Omental fat pad (tissue), 4 donors: Measurements from ENCODE around the gene CDC14B. TPM values are rescaled to one million over a fixed set of nuclear protein-coding genes. Genes with fewer than 3 reads are reported as not detected.
A peak's percentile ranks its signal among the peaks of the same experiment; 100 is the strongest.
"Not testable (repeated sequence)": the region's sequence is repeated elsewhere in the genome, so short reads cannot be mapped to it uniquely, and the experiment has no call there.

Experiments used
- ATAC-seq: fragments of 150-250 bp; one replicate; pipeline ENCODE4 v1.9.1; 2016; ENCODE audit warnings: mild to moderate bottlenecking, moderate library complexity; ENCODE audit not compliant: low FRiP score
- DNase-seq: peaks from one replicate; pipeline ENCODE4 v3.0.0-alpha.2; 2019; ENCODE audit warnings: low spot score
- CTCF ChIP-seq, 3 donors: fragments of 450-650 bp; IDR thresholded peaks; one replicate each; pipeline ENCODE4 v1.5.1; 2016 to 2017; ENCODE audit warnings: antibody characterized with exemption in 3 of 3, mild to moderate bottlenecking in 3 of 3, moderate library complexity in 2 of 3
- total RNA-seq, 4 donors: library from RNA; depleted of rRNA; stranded (reverse); fragments of >200 nt; gene quantifications; one replicate each; pipeline ENCODE4 v1.1.0, GENCODE V29; 2016

The CDC14B gene
- total RNA-seq, 4 donors from 2014 or later = 14.4 to 40.5 (median 21.5) TPM

GRCh38 chr9:96646081-96646991 is 26.7 kb upstream of the CDC14B start:
- ATAC-seq (peak; percentile 65), DNase-seq (no peak)
- TF ChIP-seq CTCF (IDR thresholded peaks at IDR 0.05) = no peak

- no peak for TF ChIP-seq CTCF (IDR thresholded peaks at IDR 0.05)
- ATAC-seq = no peak
- DNase-seq = no peak
Observed at GRCh38 chr9:96644137-96644536, 24.5 kb upstream of the CDC14B start.

- no peak for ATAC-seq
- no peak for TF ChIP-seq CTCF (IDR thresholded peaks at IDR 0.05)
- DNase-seq = no peak
Observed at GRCh38 chr9:96641514-96641913, 21.9 kb upstream of the CDC14B start.

GRCh38 chr9:96638606-96639364 is 19.1 kb upstream of the CDC14B start:
- DNase-seq (no peak), ATAC-seq (no peak)
- TF ChIP-seq CTCF (IDR thresholded peaks at IDR 0.05) = no peak

GRCh38 chr9:96636368-96636767 is 16.7 kb upstream of the CDC14B start:
- DNase-seq = no peak
- no peak for TF ChIP-seq CTCF (IDR thresholded peaks at IDR 0.05)
- ATAC-seq = no peak

GRCh38 chr9:96633579-96633978 is 13.9 kb upstream of the CDC14B start:
- not testable (repeated sequence) for DNase-seq

GRCh38 chr9:96626912-96627311 is 7.3 kb upstream of the CDC14B start:
- TF ChIP-seq CTCF (IDR thresholded peaks at IDR 0.05) = no peak
- ATAC-seq = no peak
- no peak for DNase-seq

More at GRCh38 chr9:96633579-96633978, 13.9 kb upstream of the CDC14B start:
- not testable (repeated sequence) for ATAC-seq
